SU-DHL-6 (cell line): ENCODE data around the gene ARG1.

ENCODE experiments used
- H2AFZ ChIP-seq: fragments of 200-600 bp; sonication (generic); 2 replicates; pipeline ENCODE4 v1.6.1; 2014; ENCODE audit warnings: low read depth, mild to moderate bottlenecking, moderate library complexity, mixed read lengths, antibody characterized with exemption, low read length; ENCODE audit not compliant: severe bottlenecking
- H3F3A ChIP-seq: fragments of 200-600 bp; shearing (Covaris generic); 2 replicates; pipeline ENCODE4 v1.6.0; 2016; ENCODE audit warnings: antibody characterized with exemption, mild to moderate bottlenecking; ENCODE audit not compliant: insufficient read depth
- H3K27ac ChIP-seq: fragments of 200-600 bp; sonication (generic); 2 replicates; pipeline ENCODE4 v1.5.1; 2016; ENCODE audit warnings: low read depth, mild to moderate bottlenecking, low read length, moderate library complexity, mixed read lengths
- H3K27me3 ChIP-seq: fragments of 200-600 bp; sonication (generic), shearing (Covaris generic); 2 replicates; pipeline ENCODE4 v1.6.0; 2014; ENCODE audit warnings: mild to moderate bottlenecking, low read length
- H3K36me3 ChIP-seq: fragments of 200-600 bp; sonication (generic); 2 replicates; pipeline ENCODE4 v1.6.1; 2014; ENCODE audit warnings: mild to moderate bottlenecking, low read length, mixed read lengths
- H3K4me2 ChIP-seq: fragments of 300-600, 200-600 bp; shearing (Covaris generic), sonication (generic); 2 replicates; pipeline ENCODE4 v1.6.0; 2014; ENCODE audit warnings: low read length, low read depth, mild to moderate bottlenecking; ENCODE audit not compliant: poor library complexity, severe bottlenecking
- H3K4me3 ChIP-seq: fragments of 200-600 bp; sonication (generic); 2 replicates; pipeline ENCODE4 v1.5.1; 2014; ENCODE audit warnings: antibody characterized with exemption, low read length, mild to moderate bottlenecking, mixed read lengths; ENCODE audit not compliant: insufficient read depth, poor library complexity, severe bottlenecking
- H3K79me2 ChIP-seq: fragments of 200-600 bp; sonication (generic); 2 replicates; pipeline ENCODE4 v1.6.1; 2014; ENCODE audit warnings: mild to moderate bottlenecking, low read length, moderate library complexity; ENCODE audit not compliant: insufficient read depth
- H3K9ac ChIP-seq: fragments of 200-600 bp; sonication (generic); 2 replicates; pipeline ENCODE4 v1.7.0; 2014; ENCODE audit warnings: mild to moderate bottlenecking, low read length
- H3K9me2 ChIP-seq: fragments of 200-600 bp; sonication (generic); replicated peaks from 2 replicates; pipeline ENCODE4 v1.6.1; 2014; ENCODE audit warnings: low read length; ENCODE audit not compliant: insufficient read depth
- H3K9me3 ChIP-seq: fragments of 200-600 bp; sonication (generic); 2 replicates; pipeline ENCODE4 v1.6.1; 2014; ENCODE audit warnings: low read length, mixed read lengths; ENCODE audit not compliant: insufficient read depth
- H4K20me1 ChIP-seq: fragments of 200-600 bp; sonication (generic); 2 replicates; pipeline ENCODE4 v1.6.1; 2014; ENCODE audit warnings: low read depth, mild to moderate bottlenecking, antibody characterized with exemption, low read length, moderate library complexity, mixed read lengths
- CTCF ChIP-seq: fragments of 200-600 bp; sonication (generic); IDR thresholded peaks from one replicate; pipeline ENCODE4 v1.5.1; 2017; ENCODE audit warnings: antibody characterized with exemption, mild to moderate bottlenecking, low read length, moderate library complexity; ENCODE audit not compliant: insufficient read depth, poor library complexity, severe bottlenecking
- EZH2phosphoT487 ChIP-seq: fragments of 200-600 bp; sonication (generic), shearing (Covaris generic); conservative IDR thresholded peaks from 2 replicates; pipeline ENCODE4 v1.6.1; 2018; ENCODE audit warnings: mild to moderate bottlenecking, antibody characterized with exemption, low read length, moderate library complexity, mixed read lengths

The ARG1 gene

DNA sequence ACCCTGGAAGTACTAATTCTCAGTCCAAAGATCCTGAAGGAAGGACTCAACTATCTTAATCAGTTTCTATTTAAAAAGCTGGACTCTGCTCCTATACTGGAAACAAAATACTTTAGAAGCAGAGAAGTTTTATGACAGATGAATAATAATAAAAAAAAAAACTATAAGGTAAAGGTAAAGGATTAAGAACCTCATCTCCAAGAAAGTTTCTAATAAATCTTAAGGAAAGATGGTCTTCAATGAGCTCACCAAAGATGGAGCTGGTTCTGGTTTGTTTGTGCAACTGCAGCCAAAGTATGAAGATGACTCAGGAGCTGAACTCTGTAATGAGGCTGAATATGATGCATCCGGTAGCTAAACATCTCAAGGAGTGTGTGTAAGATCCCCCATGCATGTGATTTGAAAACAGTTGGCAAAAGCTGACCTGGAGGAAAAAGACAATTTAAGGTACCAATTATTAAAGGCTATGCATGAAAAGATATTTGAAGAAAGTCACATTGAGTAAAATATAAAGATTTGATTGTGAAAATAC, 29.8 kb downstream of the ARG1 start:
- no peaks in the 10 kb centered on the region for H3K9me2 ChIP-seq
- TF ChIP-seq CTCF: no peak
- H3K27me3 ChIP-seq: no peaks in the 10 kb centered on the region
- no peak overlapping the region for H3K4me3 ChIP-seq
- H3K9ac ChIP-seq: no peak overlapping the region
- no peaks in the 10 kb centered on the region for H3K79me2 ChIP-seq
- H3F3A ChIP-seq: 0 out of 2 replicates have a peak, but pooled peaks cover 3% of the 10 kb centered on the region
- no peak overlapping the region for H3K4me2 ChIP-seq
- H3K27ac ChIP-seq: no peak overlapping the region
- H4K20me1 ChIP-seq: no peaks in the 10 kb centered on the region
- H3K9me3 ChIP-seq: no peaks in the 10 kb centered on the region
- no peak overlapping the region for H2AFZ ChIP-seq
- peaks cover 65% of the 10 kb centered on the region for H3K36me3 ChIP-seq

- Histone ChIP-seq H2AFZ (no peak overlapping the region), H3K79me2 (no peaks in the 10 kb centered on the region), H3K9me3 (no peaks in the 10 kb centered on the region), H3F3A (no peaks in the 10 kb centered on the region), H3K36me3 (peaks cover 59% of the 10 kb centered on the region), H3K4me3 (no peak overlapping the region), H3K9me2 (no peaks in the 10 kb centered on the region), H3K27ac (no peak overlapping the region), H3K27me3 (no peaks in the 10 kb centered on the region), H3K9ac (no peak overlapping the region), H3K4me2 (no peak overlapping the region), H4K20me1 (no peaks in the 10 kb centered on the region)
- TF ChIP-seq EZH2phosphoT487 (no peak), CTCF (no peak)
Measured at GRCh38 chr6:131613296-131613925, 40.4 kb downstream of the ARG1 start.

- no peaks in the 10 kb centered on the region for H3K9me3 ChIP-seq
- peaks cover 77% of the 10 kb centered on the region for H3K36me3 ChIP-seq
- no peaks in the 10 kb centered on the region for H3K9me2 ChIP-seq
Measured at GRCh38 chr6:131615275-131615674, 42.2 kb downstream of the ARG1 start.

More at GRCh38 chr6:131615275-131615674, 42.2 kb downstream of the ARG1 start:
- no peak overlapping the region for H2AFZ ChIP-seq
- no peak overlapping the region for H3K4me3 ChIP-seq
- H3K79me2 ChIP-seq: no peaks in the 10 kb centered on the region
- H4K20me1 ChIP-seq: no peaks in the 10 kb centered on the region
- H3K27ac ChIP-seq: no peak overlapping the region
- H3K4me2 ChIP-seq: no peak overlapping the region
- no peaks in the 10 kb centered on the region for H3K27me3 ChIP-seq
- H3F3A ChIP-seq: no peaks in the 10 kb centered on the region
- TF ChIP-seq EZH2phosphoT487 (no peak), CTCF (no peak)
- no peak overlapping the region for H3K9ac ChIP-seq
